D721Med (cell line): ENCODE data around the gene AP1M2.

ENCODE experiments used
- DNase-seq: peaks from one replicate; pipeline ENCODE4 v3.0.0; 2011; ENCODE audit warnings: low spot score; ENCODE audit not compliant: insufficient read length
- FAIRE-seq: peaks from 2 replicates; lab custom pipeline; 2011; peaks lifted over from hg19 to GRCh38; lab: Jason Lieb, UNC
- CTCF ChIP-seq: IDR thresholded peaks from 2 replicates; pipeline ENCODE4 v1.5.1; 2012; ENCODE audit warnings: mild to moderate bottlenecking, control low read depth; ENCODE audit not compliant: insufficient read depth; ENCODE audit errors: missing control alignments

The AP1M2 gene

GRCh38 chr19:10523135-10523636, 63.9 kb downstream of the AP1M2 start:
- no peak for TF ChIP-seq CTCF
- no peak for DNase-seq
- no peak for FAIRE-seq
